ENCODE results near the gene SYNJ2. TPM values are rescaled to one million over a fixed set of nuclear protein-coding genes. Genes with fewer than 3 reads are reported as not detected.

SYNJ2 gene
- polyA plus RNA-seq, 2 of the 4 experiments (the other 2 are of a cell fraction), result 22.3 to 26.5 TPM

GRCh38 chr6:158067436-158068015 lies 85.9 kb downstream of the SYNJ2 start (continued):
- no peak for TF ChIP-seq CTCF (IDR thresholded peaks at IDR 0.05)

- 87% methylated on average over 10 of the region's 10 CpGs for WGBS (ENCODE audit: missing lambda C conversion rate)
- no peaks in the 10 kb centered on the region for H3K9me3 ChIP-seq
- peak overlapping the region; percentile 63 for H3K4me2 ChIP-seq
- POLR2A ChIA-PET, result no interaction called here
- H3K27ac ChIP-seq, result peak overlapping the region; percentile 82 to 85
- peaks cover 40% of the 10 kb centered on the region for H3K4me1 ChIP-seq
- ATAC-seq (peak in 1 of 2 experiments; percentile 46; a peak in 2 of 6 replicates), DNase-seq (ENCODE audit: low read depth in 1 of 2, low spot score in 1 of 2) (no peak), FAIRE-seq (no peak)
- TF ChIP-seq FOSL2 (IDR thresholded peaks at IDR 0.05), result no peak
- TF ChIP-seq FOSL2 (CRISPR knock-in tag; IDR thresholded peaks at IDR 0.05), result no peak
- TF ChIP-seq MAFK (IDR thresholded peaks at IDR 0.05; ENCODE audit: partially characterized antibody), result no peak
- TF ChIP-seq RFX5 (IDR thresholded peaks at IDR 0.05), result no peak
- no peak for TF ChIP-seq RARB (CRISPR knock-in tag; IDR thresholded peaks at IDR 0.05)
- no peak for TF ChIP-seq KDM5A (IDR thresholded peaks at IDR 0.05)
- CTCF ChIA-PET, result interaction anchor here (0.6 to 6.0 kb wide), 5 partner anchors 40 to 86 kb away, joined by 3 to 54 read pairs (median 6); partner anchors contain the start of gene SYNJ2
- no peak overlapping the region for H3K4me3 ChIP-seq
Observed at GRCh38 chr6:158068156-158068892, 86.7 kb downstream of the SYNJ2 start.

- no peak for FAIRE-seq
- Histone ChIP-seq H3K4me1 (peaks cover 40% of the 10 kb centered on the region), H3K9me3 (no peaks in the 10 kb centered on the region), H3K4me3 (no peak overlapping the region), H3K27ac (peak overlapping the region; percentile 82 to 85), H3K4me2 (peak overlapping the region; percentile 63)
- DNase-seq (ENCODE audit: low read depth in 1 of 2, low spot score in 1 of 2), result peak; percentile 55 to 65
- CTCF ChIA-PET, result interaction anchor here (0.6 to 6.0 kb wide), 7 partner anchors 9 to 313 kb away, joined by 3 to 57 read pairs (median 5); no protein-coding TSS in a partner anchor
- ATAC-seq, result peak; percentile 68 to 71
- no peak for TF ChIP-seq ZNF302 (CRISPR knock-in tag; IDR thresholded peaks at IDR 0.05)
- TF ChIP-seq JUNB (IDR thresholded peaks at IDR 0.05), result peak; percentile 34
- TF ChIP-seq NR3C1 (IDR thresholded peaks at IDR 0.05), result no peak
- no peak for TF ChIP-seq JUN (IDR thresholded peaks at IDR 0.05)
- TF ChIP-seq FOSB (CRISPR knock-in tag; IDR thresholded peaks at IDR 0.05), result no peak
- TF ChIP-seq MAX (IDR thresholded peaks at IDR 0.05), result peak; percentile 59; the same call in 1 of the 2 replicates
- no peak for TF ChIP-seq ESRRA (IDR thresholded peaks at IDR 0.05; ENCODE audit: borderline replicate concordance, low read length)
- TF ChIP-seq HOXA7 (CRISPR knock-in tag; IDR thresholded peaks at IDR 0.05), result no peak
- TF ChIP-seq POLR2A (IDR thresholded peaks at IDR 0.05; ENCODE audit: low read length), result no peak
- TF ChIP-seq REST (IDR thresholded peaks at IDR 0.05), result no peak
- TF ChIP-seq E2F6 (IDR thresholded peaks at IDR 0.05; ENCODE audit: borderline replicate concordance, low read depth), result no peak
- TF ChIP-seq EP300 (IDR thresholded peaks at IDR 0.05), result no peak
- no peak for TF ChIP-seq RARB (CRISPR knock-in tag; IDR thresholded peaks at IDR 0.05)
- 58% methylated on average over 14 of the region's 14 CpGs for WGBS (ENCODE audit: missing lambda C conversion rate)
- POLR2A ChIA-PET, result interaction anchor here (1.1 kb wide), 1 partner anchor 9 kb away, joined by 4 read pairs; no protein-coding TSS in a partner anchor
Observed at GRCh38 chr6:158068893-158069799, 87.5 kb downstream of the SYNJ2 start.
